ENCODE results near the gene ATP6V0B.

ATP6V0B gene

DNA sequence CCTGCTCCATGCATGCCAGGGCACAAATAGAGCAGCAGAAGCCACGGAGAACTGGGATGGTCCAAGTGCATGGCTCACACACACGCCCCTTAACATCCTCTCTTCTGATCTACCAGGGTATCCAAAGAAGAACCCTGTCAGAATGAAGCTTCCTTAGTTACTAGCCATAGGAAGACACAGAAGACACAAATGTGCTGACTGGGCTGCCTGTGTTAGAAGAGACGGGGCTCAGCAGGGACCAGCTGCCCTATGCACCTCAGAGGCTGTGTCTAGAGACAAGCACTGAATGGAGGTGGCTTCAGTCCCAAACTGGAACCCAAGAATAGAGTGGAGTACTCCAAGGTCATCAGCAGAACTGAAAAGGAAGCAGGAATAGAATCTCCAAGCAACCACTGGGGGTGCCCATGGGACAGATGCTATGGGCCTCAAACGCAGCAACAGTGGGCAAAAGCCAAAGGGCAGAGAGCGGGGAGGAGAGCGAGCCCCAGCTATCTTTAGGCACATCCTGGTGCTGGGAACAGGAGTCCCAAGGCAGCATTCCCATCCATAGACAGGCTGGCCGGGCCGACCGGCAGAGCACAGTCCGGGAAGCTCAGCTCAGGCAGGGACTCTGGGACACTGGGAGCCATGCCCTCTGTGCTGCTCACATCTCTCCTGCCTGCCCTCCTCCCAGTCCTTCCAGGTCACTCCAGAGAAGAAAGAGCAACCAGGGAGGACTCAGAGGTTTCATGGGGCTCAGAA is 47.0 kb downstream of the ATP6V0B start:
- ChIA-PET POLR2A (interaction anchor here (0.9 to 2.4 kb wide), 2 partner anchors 9 to 12 kb away, joined by 4 to 11 read pairs; partner anchors contain the start of gene SLC6A9), CTCF (interaction anchor here (1.0 kb wide), 1 partner anchor 16 kb away, joined by 3 read pairs; no protein-coding TSS in a partner anchor)
- DNase-seq (ENCODE audit: extremely low spot score), result no peak
- TF ChIP-seq ARNT (IDR thresholded peaks at IDR 0.05) (no peak), L3MBTL2 (conservative IDR thresholded peaks at IDR 0.05) (no peak)
- TF ChIP-seq, protein P1, sequence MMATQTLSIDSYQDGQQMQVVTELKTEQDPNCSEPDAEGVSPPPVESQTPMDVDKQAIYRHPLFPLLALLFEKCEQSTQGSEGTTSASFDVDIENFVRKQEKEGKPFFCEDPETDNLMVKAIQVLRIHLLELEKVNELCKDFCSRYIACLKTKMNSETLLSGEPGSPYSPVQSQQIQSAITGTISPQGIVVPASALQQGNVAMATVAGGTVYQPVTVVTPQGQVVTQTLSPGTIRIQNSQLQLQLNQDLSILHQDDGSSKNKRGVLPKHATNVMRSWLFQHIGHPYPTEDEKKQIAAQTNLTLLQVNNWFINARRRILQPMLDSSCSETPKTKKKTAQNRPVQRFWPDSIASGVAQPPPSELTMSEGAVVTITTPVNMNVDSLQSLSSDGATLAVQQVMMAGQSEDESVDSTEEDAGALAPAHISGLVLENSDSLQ (IDR thresholded peaks at IDR 0.05), result no peak

DNA sequence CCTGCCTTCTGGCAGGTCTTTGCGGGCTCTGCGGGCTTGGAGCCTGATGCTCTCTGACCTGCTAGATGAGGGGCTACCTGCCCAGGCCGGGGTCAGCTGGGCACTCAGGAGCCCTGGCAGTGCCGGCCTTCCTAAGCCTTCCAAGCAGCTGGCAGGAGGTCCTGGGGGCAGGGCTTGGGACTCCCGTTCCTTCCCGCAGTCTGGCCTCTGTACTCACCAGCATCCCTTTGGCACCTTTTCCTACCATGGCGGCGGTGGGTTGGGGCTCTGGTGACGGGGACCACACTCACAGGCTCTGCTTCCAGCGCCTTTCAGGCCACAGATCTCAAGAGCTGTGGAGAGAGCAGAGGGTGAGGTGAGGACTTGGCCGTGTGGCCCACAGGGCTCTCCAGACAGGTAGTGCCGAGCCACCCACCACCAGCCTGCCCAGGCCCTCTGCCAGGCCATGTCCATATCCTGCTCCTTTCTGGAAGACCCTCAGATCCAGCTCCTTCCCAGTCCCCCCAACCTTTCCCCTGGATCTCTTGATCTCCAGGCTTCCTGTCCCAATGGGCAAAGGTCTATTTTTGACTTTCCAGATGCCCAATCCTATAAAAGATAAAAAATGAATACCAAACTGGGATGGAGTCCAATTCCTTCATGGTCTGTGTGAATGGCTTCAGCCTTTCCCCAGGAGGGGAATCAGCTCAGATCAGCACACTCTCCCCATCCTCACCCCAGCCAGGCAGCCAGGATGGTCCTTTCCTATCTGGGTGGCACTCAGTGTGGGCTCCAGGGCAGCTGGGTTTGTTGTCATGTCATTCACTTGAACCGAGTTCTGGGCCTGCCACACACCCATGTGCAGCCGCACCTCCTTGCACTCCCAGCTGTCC is 49.5 kb downstream of the ATP6V0B start:
- ChIA-PET POLR2A (no interaction called here), CTCF (no interaction called here)
- DNase-seq (ENCODE audit: extremely low spot score), result no peak
- TF ChIP-seq ELF4 (IDR thresholded peaks at IDR 0.05), result no peak
- TF ChIP-seq SUZ12 (IDR thresholded peaks at IDR 0.05), result no peak
- TF ChIP-seq ZNF384 (IDR thresholded peaks at IDR 0.05), result no peak
- TF ChIP-seq CTBP1 (IDR thresholded peaks at IDR 0.05; ENCODE audit: borderline replicate concordance), result no peak
- no peak for TF ChIP-seq ARNT (IDR thresholded peaks at IDR 0.05)
- no peak for TF ChIP-seq LEF1 (IDR thresholded peaks at IDR 0.05; ENCODE audit: borderline replicate concordance)
- no peak for TF ChIP-seq BHLHE40 (IDR thresholded peaks at IDR 0.05; ENCODE audit: borderline replicate concordance)
- no peak for TF ChIP-seq L3MBTL2 (conservative IDR thresholded peaks at IDR 0.05)
- TF ChIP-seq, protein P1 (IDR thresholded peaks at IDR 0.05), result no peak
- no peak for TF ChIP-seq FOXK2 (IDR thresholded peaks at IDR 0.05)
- no peak for TF ChIP-seq NFRKB (IDR thresholded peaks at IDR 0.05)
- TF ChIP-seq FOXM1 (IDR thresholded peaks at IDR 0.05; ENCODE audit: borderline replicate concordance), result no peak
- no peak for TF ChIP-seq TARDBP (IDR thresholded peaks at IDR 0.05)
- no peak for TF ChIP-seq SP1 (IDR thresholded peaks at IDR 0.05)
- TF ChIP-seq FOXA1 (IDR thresholded peaks at IDR 0.05), result no peak
- TF ChIP-seq HDGF (IDR thresholded peaks at IDR 0.05; ENCODE audit: borderline replicate concordance), result no peak

- no peak for TF ChIP-seq L3MBTL2 (conservative IDR thresholded peaks at IDR 0.05)
- no peak for TF ChIP-seq NFRKB (IDR thresholded peaks at IDR 0.05)
- ChIA-PET CTCF (no interaction called here), POLR2A (no interaction called here)
- no peak for DNase-seq (ENCODE audit: extremely low spot score)
These were observed 50.3 kb downstream of the ATP6V0B start for GRCh38 chr1:44024903-44025525.

- ChIA-PET POLR2A (no interaction called here), CTCF (no interaction called here)
- no peak for DNase-seq (ENCODE audit: extremely low spot score)
- TF ChIP-seq ZNF384 (IDR thresholded peaks at IDR 0.05) (no peak), HDGF (IDR thresholded peaks at IDR 0.05; ENCODE audit: borderline replicate concordance) (no peak), FOXK2 (IDR thresholded peaks at IDR 0.05) (no peak), L3MBTL2 (conservative IDR thresholded peaks at IDR 0.05) (no peak), FOXA1 (IDR thresholded peaks at IDR 0.05) (no peak), ELF4 (IDR thresholded peaks at IDR 0.05) (no peak), SP1 (IDR thresholded peaks at IDR 0.05) (no peak), CTBP1 (IDR thresholded peaks at IDR 0.05; ENCODE audit: borderline replicate concordance) (no peak), ARNT (IDR thresholded peaks at IDR 0.05) (no peak), NFRKB (IDR thresholded peaks at IDR 0.05) (no peak), TARDBP (IDR thresholded peaks at IDR 0.05) (no peak), LEF1 (IDR thresholded peaks at IDR 0.05; ENCODE audit: borderline replicate concordance) (no peak), SUZ12 (IDR thresholded peaks at IDR 0.05) (no peak), FOXM1 (IDR thresholded peaks at IDR 0.05; ENCODE audit: borderline replicate concordance) (no peak), BHLHE40 (IDR thresholded peaks at IDR 0.05; ENCODE audit: borderline replicate concordance) (no peak)
- TF ChIP-seq, protein P1 (IDR thresholded peaks at IDR 0.05), result no peak
These were observed 51.1 kb downstream of the ATP6V0B start for GRCh38 chr1:44025816-44026215.

GRCh38 chr1:44027320-44027719 is 52.6 kb downstream of the ATP6V0B start:
- TF ChIP-seq NFRKB (IDR thresholded peaks at IDR 0.05), result no peak
- TF ChIP-seq ZNF384 (IDR thresholded peaks at IDR 0.05), result no peak
- ChIA-PET POLR2A (no interaction called here), CTCF (interaction anchor here (0.7 to 1.0 kb wide), 2 partner anchors 9 to 21 kb away, joined by 3 to 4 read pairs; no protein-coding TSS in a partner anchor)
- no peak for DNase-seq (ENCODE audit: extremely low spot score)
